B cell (primary cell): Measurements from ENCODE around the gene GABRD. TPM values are rescaled to one million over a fixed set of nuclear protein-coding genes. Genes with fewer than 3 reads are reported as not detected.

ENCODE experiments used
- ATAC-seq: fragments of 200-7000 bp; cut with Tn5 transposase; one replicate; pipeline ENCODE4 v1.10.0; 2021; ENCODE audit warnings: low read depth, mild to moderate bottlenecking, moderate number of reproducible peaks, moderate library complexity
- CTCF ChIA-PET: fragments of 350-600 bp; sonication (Branson Sonifier 250); formaldehyde crosslinking; loops from one replicate; lab custom pipeline; 2021; ENCODE audit warnings: antibody characterized with exemption, inconsistent platforms; lab: Charles Lee
- POLR2A ChIA-PET: fragments of 350-600 bp; sonication (Branson Sonifier 250); formaldehyde crosslinking; loops from one replicate; lab custom pipeline; 2021; ENCODE audit warnings: antibody characterized with exemption; lab: Charles Lee
- DNase-seq: peaks from one replicate; pipeline ENCODE4 v3.0.0; 2013
- H2AFZ ChIP-seq: 2 replicates; pipeline ENCODE4 v1.6.1; 2012; ENCODE audit warnings: mild to moderate bottlenecking, low read depth, low read length; ENCODE audit not compliant: insufficient read depth, poor library complexity, severe bottlenecking
- H3K27ac ChIP-seq, 2 donors: 1 replicate in 1 of 2; 2 replicates in 1 of 2; pipeline ENCODE4 v1.5.1; 2012 to 2013; ENCODE audit warnings: low read length in 2 of 2, mild to moderate bottlenecking in 2 of 2, moderate library complexity in 1 of 2
- H3K27me3 ChIP-seq, 4 experiments: fragments of 200-600 bp in 1 of 4; sonication (generic) in 1 of 4; replicated peaks in 1 of 4; 1 replicate in 2 of 4; 2 replicates in 2 of 4; pipeline versions ENCODE4 v1.6.1 to v1.7.0; 2013 to 2016; ENCODE audit warnings: low read length in 3 of 4, mild to moderate bottlenecking in 2 of 4, mixed read lengths in 1 of 4, moderate library complexity in 1 of 4; ENCODE audit not compliant: insufficient read depth in 4 of 4, control insufficient read depth in 3 of 4; ENCODE audit errors: control extremely low read depth in 1 of 4
- H3K36me3 ChIP-seq, 2 experiments: replicated peaks in 1 of 2; 1 replicate in 1 of 2; 2 replicates in 1 of 2; pipeline versions ENCODE4 v1.6.1 to v1.7.1; 2013; ENCODE audit warnings: low read length in 1 of 2; ENCODE audit not compliant: insufficient read depth in 2 of 2, control insufficient read depth in 1 of 2; ENCODE audit errors: control extremely low read depth in 1 of 2, extremely low read depth in 1 of 2
- H3K4me1 ChIP-seq, 2 donors: fragments of 200-600 bp in 1 of 2; sonication (generic) in 1 of 2; 1 replicate in 1 of 2; 2 replicates in 1 of 2; pipeline versions ENCODE4 v1.5.1 to v1.6.1; 2013 to 2017; ENCODE audit warnings: low read length in 2 of 2; ENCODE audit not compliant: control insufficient read depth in 2 of 2, insufficient read depth in 2 of 2
- H3K4me2 ChIP-seq: replicated peaks from 2 replicates; pipeline ENCODE3; 2012; ENCODE audit warnings: mild to moderate bottlenecking, low read depth, low read length; ENCODE audit not compliant: poor library complexity, severe bottlenecking
- H3K4me3 ChIP-seq, 5 experiments: fragments of 200-600 bp in 1 of 5; sonication (generic) in 1 of 5; 1 replicate in 3 of 5; 2 replicates in 2 of 5; pipeline versions ENCODE4 v1.5.1 to v1.7.0; 2011 to 2016; ENCODE audit warnings: low read length in 4 of 5, mild to moderate bottlenecking in 4 of 5, low read depth in 2 of 5, control low read depth in 1 of 5, moderate library complexity in 1 of 5; ENCODE audit not compliant: insufficient read depth in 1 of 5; ENCODE audit errors: control extremely low read depth in 1 of 5, extremely low read depth in 1 of 5
- H3K79me2 ChIP-seq: fragments of 200-600 bp; sonication (generic); one replicate; pipeline ENCODE4 v1.6.0; 2016; ENCODE audit warnings: low read length; ENCODE audit not compliant: control insufficient read depth, insufficient read depth
- H3K9ac ChIP-seq: fragments of 200-600 bp; sonication (generic); 2 replicates; pipeline ENCODE4 v1.6.1; 2017; ENCODE audit warnings: mild to moderate bottlenecking, low read length, moderate library complexity
- H3K9me3 ChIP-seq, 3 donors: one replicate each; pipeline versions ENCODE4 v1.6.1 to v1.7.1; 2013; ENCODE audit warnings: low read length in 2 of 3; ENCODE audit not compliant: control insufficient read depth in 2 of 3, insufficient read depth in 1 of 3; ENCODE audit errors: control extremely low read depth in 1 of 3
- H4K20me1 ChIP-seq: 2 replicates; pipeline ENCODE4 v1.6.0; 2012; ENCODE audit warnings: mild to moderate bottlenecking, low read length; ENCODE audit not compliant: insufficient read depth, control insufficient read depth, poor library complexity, severe bottlenecking
- H3K27ac Mint-ChIP-seq: one replicate; pipeline ENCODE4 v1.8.0; 2021; ENCODE audit warnings: mixed read lengths
- H3K27me3 Mint-ChIP-seq: one replicate; pipeline ENCODE4 v1.8.0; 2021; ENCODE audit warnings: mixed read lengths
- H3K4me1 Mint-ChIP-seq: one replicate; pipeline ENCODE4 v1.8.0; 2021; ENCODE audit warnings: mixed read lengths
- H3K4me3 Mint-ChIP-seq: one replicate; pipeline ENCODE4 v1.8.0; 2021; ENCODE audit warnings: mixed read lengths
- H3K9me3 Mint-ChIP-seq: one replicate; pipeline ENCODE4 v1.8.0; 2022; ENCODE audit warnings: mixed read lengths; ENCODE audit not compliant: insufficient read depth
- CTCF ChIP-seq: fragments of 200-600 bp; IDR thresholded peaks from one replicate; pipeline ENCODE4 v1.8.0; 2022; ENCODE audit warnings: antibody characterized with exemption, mild to moderate bottlenecking
- EZH2 ChIP-seq: IDR thresholded peaks from 2 replicates; pipeline ENCODE4 v1.6.1; 2012; ENCODE audit warnings: borderline replicate concordance, low read depth, mild to moderate bottlenecking, moderate library complexity, low read length; ENCODE audit not compliant: insufficient read depth, poor library complexity, severe bottlenecking
- WGBS: methylation state at CpG from one replicate; pipeline ENCODE4 v1.1.5; 2013; ENCODE audit warnings: missing lambda C conversion rate; ENCODE audit not compliant: insufficient coverage; 5-methylcytosine and 5-hydroxymethylcytosine counted together
- intact Hi-C: fragments of 100-400 bp; cut with micrococcal nuclease; formaldehyde crosslinking; loops from one replicate; pipeline ENCODE4 v1.10.0; 2022
- polyA plus RNA-seq: library from polyadenylated mRNA; depleted of rRNA; stranded (reverse); fragments of >200 nt; gene quantifications from 2 replicates; pipeline ENCODE4 v1.2.3, GENCODE V29; 2012
- total RNA-seq, 2 donors: library from RNA; stranded (reverse); fragments of 120-200 nt in 1 of 2; gene quantifications; 1 replicate in 1 of 2; 2 replicates in 1 of 2; pipeline versions ENCODE4 v1.2.3 to v1.2.4, GENCODE V29; 2013 to 2022

GABRD gene
- total and polyA plus RNA-seq, 2 donors (not counting 1 experiment from before 2014, with no cell fraction given): not detected

- no peaks in the 10 kb centered on the region for H3K4me1 ChIP-seq
- no peak overlapping the region for H3K4me2 ChIP-seq
- H3K79me2 ChIP-seq: no peaks in the 10 kb centered on the region
- ATAC-seq (no peak), DNase-seq (no peak)
- H3K4me3 ChIP-seq: no peak overlapping the region
- intact Hi-C loops: no loop called here
- 94% methylated on average over 21 of the region's 22 CpGs for WGBS
- TF ChIP-seq EZH2: no peak
- no peak for TF ChIP-seq CTCF
- Mint-ChIP-seq H3K9me3 (no peaks in the 10 kb centered on the region), H3K4me3 (no peak overlapping the region), H3K4me1 (no peaks in the 10 kb centered on the region), H3K27me3 (peaks cover 18% of the 10 kb centered on the region), H3K27ac (no peak overlapping the region)
- no peak overlapping the region for H3K9ac ChIP-seq
- H2AFZ ChIP-seq: no peak overlapping the region
- no peak overlapping the region for H3K27ac ChIP-seq
- H3K36me3 ChIP-seq: no peaks in the 10 kb centered on the region
- H3K9me3 ChIP-seq: no peaks in the 10 kb centered on the region
- ChIA-PET CTCF (interaction anchor here (0.7 to 1.1 kb wide), 2 partner anchors 29 to 150 kb away, joined by 3 read pairs; no protein-coding TSS in a partner anchor), POLR2A (no interaction called here)
- peaks cover 0 to 7% (median 0%) of the 10 kb centered on the region in 4 experiments for H3K27me3 ChIP-seq
- H4K20me1 ChIP-seq: no peaks in the 10 kb centered on the region
These were observed 30.0 kb upstream of the GABRD start for GRCh38 chr1:1989102-1989542.

- Mint-ChIP-seq H3K27ac (no peak overlapping the region), H3K9me3 (no peaks in the 10 kb centered on the region), H3K4me3 (no peak overlapping the region), H3K27me3 (peaks cover 22% of the 10 kb centered on the region), H3K4me1 (no peaks in the 10 kb centered on the region)
- DNase-seq: no peak
- CTCF ChIA-PET: interaction anchor here (0.7 to 1.1 kb wide), 2 partner anchors 30 to 149 kb away, joined by 3 read pairs; no protein-coding TSS in a partner anchor
- Histone ChIP-seq H3K79me2 (no peaks in the 10 kb centered on the region), H2AFZ (no peak overlapping the region), H3K9me3 (no peaks in the 10 kb centered on the region), H3K36me3 (no peaks in the 10 kb centered on the region), H3K4me1 (no peaks in the 10 kb centered on the region), H3K27me3 (peaks cover 0 to 8% (median 0%) of the 10 kb centered on the region in 4 experiments), H3K9ac (no peak overlapping the region), H3K4me3 (no peak overlapping the region), H3K4me2 (no peak overlapping the region), H4K20me1 (no peaks in the 10 kb centered on the region), H3K27ac (no peak overlapping the region)
- WGBS: 93% methylated on average over 6 of the region's 9 CpGs
- POLR2A ChIA-PET: no interaction called here
- TF ChIP-seq EZH2: no peak
- TF ChIP-seq CTCF: no peak
- intact Hi-C loops: no loop called here
- no peak for ATAC-seq
These were observed 29.4 kb upstream of the GABRD start for GRCh38 chr1:1989789-1990188.
